Mesothelial cell of epicardium (in vitro differentiated cells): ENCODE results near the gene LST1. TPM values are rescaled to one million over a fixed set of nuclear protein-coding genes. Genes with fewer than 3 reads are reported as not detected.

Experiments
- DNase-seq, 2 experiments: peaks; one replicate each; pipeline ENCODE4 v3.0.0; 2021; ENCODE audit warnings: low spot score in 2 of 2; ENCODE audit not compliant: unreplicated experiment in 2 of 2
- H3K27ac Mint-ChIP-seq: 2 replicates; pipeline ENCODE4 v1.8.0; 2021; ENCODE audit warnings: mixed read lengths
- H3K27me3 Mint-ChIP-seq: 2 replicates; pipeline ENCODE4 v1.8.0; 2021; ENCODE audit warnings: low read depth, mixed read lengths
- H3K36me3 Mint-ChIP-seq: 2 replicates; pipeline ENCODE4 v1.8.0; 2021; ENCODE audit warnings: mixed read lengths
- H3K4me1 Mint-ChIP-seq: 2 replicates; pipeline ENCODE4 v1.8.0; 2021; ENCODE audit warnings: mixed read lengths
- H3K4me3 Mint-ChIP-seq: 2 replicates; pipeline ENCODE4 v1.8.0; 2021; ENCODE audit warnings: mild to moderate bottlenecking, moderate library complexity, mixed read lengths
- H3K9me3 Mint-ChIP-seq: 2 replicates; pipeline ENCODE4 v1.8.0; 2021; ENCODE audit warnings: mixed read lengths
- CTCF ChIP-seq: fragments of 200-600 bp; sonication (generic); IDR thresholded peaks from one replicate; pipeline ENCODE4 v1.5.0; 2021; ENCODE audit warnings: antibody characterized with exemption; ENCODE audit not compliant: unreplicated experiment
- total RNA-seq: library from RNA; stranded (reverse); gene quantifications from 3 replicates; pipeline ENCODE4 v1.2.1, GENCODE V29; 2021

LST1 gene
- total RNA-seq, 1 donor from 2014 or later, result 0.60 TPM

- no peak for DNase-seq
- H3K36me3 Mint-ChIP-seq, result no peaks in the 10 kb centered on the region
- no peaks in the 10 kb centered on the region for H3K27me3 Mint-ChIP-seq
- H3K4me1 Mint-ChIP-seq, result peaks cover 32% of the 10 kb centered on the region
- peak overlapping the region; percentile 1 for H3K27ac Mint-ChIP-seq
- H3K9me3 Mint-ChIP-seq, result no peaks in the 10 kb centered on the region
- H3K4me3 Mint-ChIP-seq, result no peak overlapping the region
- TF ChIP-seq CTCF, result no peak
These were observed 24.9 kb downstream of the LST1 start for GRCh38 chr6:31610968-31611367.

GRCh38 chr6:31614075-31614619, 28.1 kb downstream of the LST1 start:
- Mint-ChIP-seq H3K27me3 (no peaks in the 10 kb centered on the region), H3K9me3 (no peaks in the 10 kb centered on the region), H3K36me3 (no peaks in the 10 kb centered on the region), H3K4me1 (peaks cover 35% of the 10 kb centered on the region), H3K27ac (peak overlapping the region; percentile 21), H3K4me3 (no peak overlapping the region)
- no peak for TF ChIP-seq CTCF
- no peak for DNase-seq

- Mint-ChIP-seq H3K4me1 (peaks cover 31% of the 10 kb centered on the region), H3K27ac (peak within 1 kb of the TSS; percentile 21)
- DNase-seq, result no peak
These were observed 28.9 kb downstream of the LST1 start, which contains the start of gene AIF1 for GRCh38 chr6:31614684-31615578. Gene AIF1 (plus strand): TSS chr6:31615234. CDS start chr6:31615330, 96 bp downstream.

GRCh38 chr6:31615748-31616147, 29.7 kb downstream of the LST1 start:
- H3K9me3 Mint-ChIP-seq, result no peaks in the 10 kb centered on the region
- no peak for TF ChIP-seq CTCF
- no peak for DNase-seq
- H3K27me3 Mint-ChIP-seq, result no peaks in the 10 kb centered on the region
- no peaks in the 10 kb centered on the region for H3K36me3 Mint-ChIP-seq
- H3K27ac Mint-ChIP-seq, result peak overlapping the region; percentile 21
- H3K4me3 Mint-ChIP-seq, result no peak overlapping the region
- peaks cover 26% of the 10 kb centered on the region for H3K4me1 Mint-ChIP-seq

More at GRCh38 chr6:31614684-31615578, 28.9 kb downstream of the LST1 start, which contains the start of gene AIF1:
- H3K36me3 Mint-ChIP-seq, result no peaks in the 10 kb centered on the region
- no peaks in the 10 kb centered on the region for H3K9me3 Mint-ChIP-seq
- H3K27me3 Mint-ChIP-seq, result no peaks in the 10 kb centered on the region
- no peak for TF ChIP-seq CTCF
- no peak within 1 kb of the TSS for H3K4me3 Mint-ChIP-seq

GRCh38 chr6:31617010-31617409, 30.9 kb downstream of the LST1 start:
- Mint-ChIP-seq H3K4me3 (no peak overlapping the region), H3K27ac (no peak overlapping the region), H3K27me3 (no peaks in the 10 kb centered on the region), H3K4me1 (peaks cover 29% of the 10 kb centered on the region), H3K9me3 (no peaks in the 10 kb centered on the region), H3K36me3 (no peaks in the 10 kb centered on the region)
- no peak for DNase-seq
- no peak for TF ChIP-seq CTCF
